GM18951 (cell line): ENCODE measurements around the gene NRP2.

Source experiments
- POLR2A ChIP-seq: IDR thresholded peaks from 4 replicates; pipeline ENCODE4 v1.6.1; 2011; ENCODE audit warnings: mild to moderate bottlenecking; ENCODE audit not compliant: insufficient read length, insufficient read depth; ENCODE audit errors: extremely low read depth
- in situ Hi-C: fragments of 300-500 bp; cut with MboI; formaldehyde crosslinking; loops from one replicate; pipeline ENCODE4 v1.12.0; 2022; ENCODE audit warnings: low sequenced_read_pairs, mixed read lengths, inconsistent platforms; ENCODE audit not compliant: unreplicated experiment

The NRP2 gene

GRCh38 chr2:205834796-205835195 is 152.5 kb downstream of the NRP2 start:
- TF ChIP-seq POLR2A, result no peak

GRCh38 chr2:205835251-205835791 is 153.0 kb downstream of the NRP2 start:
- TF ChIP-seq POLR2A, result no peak
- in situ Hi-C loops, result no loop called here

More at GRCh38 chr2:205834796-205835195, 152.5 kb downstream of the NRP2 start:
- in situ Hi-C loops, result no loop called here

DNA sequence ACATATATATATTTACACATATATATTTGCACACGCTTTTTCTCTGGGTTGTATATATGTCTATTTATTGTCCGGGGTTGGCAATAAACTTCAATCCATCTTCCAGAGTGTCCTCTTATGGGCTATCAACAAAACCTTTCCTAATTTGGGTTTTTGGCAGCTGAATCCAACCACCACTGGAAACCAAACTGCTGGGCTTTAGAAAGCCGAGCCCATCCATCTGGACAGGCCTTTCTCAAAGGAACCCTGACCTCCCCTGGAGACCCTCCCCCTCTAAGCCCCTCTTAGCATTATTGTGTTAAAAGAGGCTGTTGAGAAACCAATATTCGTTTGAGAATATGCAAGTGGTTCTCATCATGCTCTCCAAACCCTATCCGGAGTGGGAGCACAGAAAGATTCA is 153.6 kb downstream of the NRP2 start:
- TF ChIP-seq POLR2A, result no peak
- in situ Hi-C loops, result no loop called here

- in situ Hi-C loops, result no loop called here
- no peak for TF ChIP-seq POLR2A
These were observed 154.3 kb downstream of the NRP2 start for GRCh38 chr2:205836477-205837221.

DNA sequence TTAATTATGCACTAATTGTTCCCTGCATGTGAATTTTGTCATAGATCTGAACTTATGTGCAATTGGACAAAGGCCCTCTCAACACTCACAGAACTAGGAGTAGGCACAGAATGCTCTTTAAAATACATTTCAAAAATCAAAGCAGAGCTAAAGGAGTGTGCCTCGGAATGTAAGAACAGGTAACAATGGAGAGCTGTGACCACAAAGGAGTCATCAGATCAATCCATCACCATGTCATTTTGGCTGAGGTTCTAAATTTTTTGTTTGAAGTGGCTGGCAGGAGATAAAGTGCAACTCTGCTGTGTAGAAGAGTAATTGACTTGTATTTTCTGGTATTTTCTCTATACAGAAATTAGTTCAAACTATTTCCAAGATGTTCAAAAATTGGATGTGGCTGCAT is 155.4 kb downstream of the NRP2 start:
- in situ Hi-C loops, result no loop called here
- TF ChIP-seq POLR2A, result no peak

DNA sequence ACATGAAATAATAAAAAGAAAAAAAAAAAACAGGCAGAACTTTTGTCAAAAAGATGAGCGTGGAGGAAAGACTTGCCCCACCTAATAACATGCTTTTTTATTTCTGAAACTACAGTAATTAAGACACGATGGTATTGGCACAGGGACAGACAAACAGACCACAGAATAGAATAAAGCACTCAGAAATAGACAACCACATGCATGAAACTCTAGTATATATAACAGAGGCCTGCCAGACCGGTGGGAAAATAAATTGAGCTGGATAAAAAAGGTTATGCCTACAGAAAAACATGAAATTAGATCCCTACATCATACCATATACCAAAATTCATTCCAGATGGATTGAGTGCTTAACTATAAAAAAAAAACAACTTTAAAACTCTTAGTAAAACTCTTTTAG is 163.1 kb downstream of the NRP2 start:
- in situ Hi-C loops, result no loop called here
- no peak for TF ChIP-seq POLR2A
